Astrocyte of the cerebellum (primary cell): ENCODE measurements around the gene NAT9.
A peak's percentile ranks its signal among the peaks of the same experiment; 100 is the strongest.

ENCODE experiments used
- DNase-seq: peaks from one replicate; pipeline ENCODE4 v3.0.0-alpha.2; 2011; ENCODE audit warnings: low read depth
- H3K4me3 ChIP-seq: 2 replicates; pipeline ENCODE4 v1.5.1; 2011; ENCODE audit warnings: mild to moderate bottlenecking, low read depth, low read length, moderate library complexity
- CTCF ChIP-seq: IDR thresholded peaks from 2 replicates; pipeline ENCODE4 v1.5.1; 2012; ENCODE audit warnings: low read length, low read depth, moderate library complexity, mild to moderate bottlenecking; ENCODE audit errors: missing control alignments
- in situ Hi-C: cut with HindIII; loops from 2 replicates; pipeline ENCODE4 v1.10.0; 2017; ENCODE audit warnings: low sequenced_read_pairs

The NAT9 gene

DNA sequence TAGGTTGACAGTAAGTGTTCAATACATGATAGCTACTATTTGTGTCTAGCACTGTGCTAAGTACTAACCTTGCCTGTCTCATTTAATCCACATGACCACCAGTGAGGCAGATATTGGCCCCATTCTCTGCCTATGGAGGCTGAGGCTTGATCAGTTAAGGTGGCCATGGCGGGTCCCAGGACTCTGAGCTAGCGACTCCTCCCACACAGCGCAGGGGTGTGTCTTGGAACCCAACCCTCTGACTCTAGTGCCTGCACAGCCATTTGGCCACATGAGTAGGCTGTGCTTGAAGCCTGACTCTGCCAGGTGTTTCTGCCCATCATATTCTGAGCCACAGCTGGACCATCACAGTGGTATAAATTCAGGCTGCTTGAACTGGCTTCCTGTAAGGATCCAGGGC, 21.3 kb downstream of the NAT9 start:
- no peak for DNase-seq
- H3K4me3 ChIP-seq, result no peak overlapping the region
- in situ Hi-C loops, result no loop called here
- no peak for TF ChIP-seq CTCF

- DNase-seq, result no peak
- no peak overlapping the region for H3K4me3 ChIP-seq
- TF ChIP-seq CTCF, result no peak
- in situ Hi-C loops, result no loop called here
These were observed 23.2 kb downstream of the NAT9 start for GRCh38 chr17:74752822-74753401.

- no peak overlapping the region for H3K4me3 ChIP-seq
- in situ Hi-C loops, result no loop called here
- TF ChIP-seq CTCF, result no peak
- no peak for DNase-seq
These were observed 23.7 kb downstream of the NAT9 start for GRCh38 chr17:74752415-74752814.

DNA sequence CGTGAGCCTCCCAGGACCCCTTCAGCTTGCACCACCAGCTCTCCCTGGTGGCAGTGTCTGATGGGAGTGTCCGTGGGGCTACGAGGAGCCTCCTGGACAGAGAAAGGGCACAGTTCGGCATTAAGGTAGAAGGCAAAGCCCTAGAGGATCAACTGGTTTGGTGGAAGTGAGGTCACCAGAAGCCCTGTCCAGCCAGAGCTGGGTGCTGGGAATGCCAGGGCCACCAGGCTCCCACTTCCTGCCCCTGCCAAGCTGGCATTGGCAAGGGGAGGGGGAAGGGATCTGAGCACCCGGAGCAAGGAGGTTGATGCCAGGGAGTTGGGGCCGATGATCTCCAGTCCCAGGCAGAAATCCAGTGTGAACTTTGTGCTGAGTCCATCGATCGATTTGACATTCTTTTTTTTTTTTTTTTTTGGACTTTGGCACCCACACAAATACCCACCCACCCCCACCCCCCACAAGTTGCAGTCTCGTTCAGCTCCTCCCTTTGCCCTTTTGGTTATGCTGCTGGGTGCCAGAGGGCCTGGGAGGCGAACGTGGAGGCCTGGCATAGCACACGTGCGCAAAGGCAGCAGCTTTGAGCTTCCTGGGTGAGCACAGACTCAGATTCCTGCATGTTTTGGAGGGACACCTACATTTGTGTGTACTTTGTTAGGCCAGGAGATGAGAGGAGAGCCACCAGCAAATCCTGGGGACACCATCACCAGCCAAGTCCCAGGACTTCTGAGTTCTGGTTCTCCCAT, 25.6 kb downstream of the NAT9 start:
- in situ Hi-C loops, result no loop called here
- no peak for DNase-seq
- H3K4me3 ChIP-seq, result peak overlapping the region; percentile 84
- no peak for TF ChIP-seq CTCF

GRCh38 chr17:74750039-74750326, 26.2 kb downstream of the NAT9 start:
- DNase-seq, result no peak
- peak overlapping the region; percentile 84 for H3K4me3 ChIP-seq
- in situ Hi-C loops, result no loop called here
- TF ChIP-seq CTCF, result no peak

DNA sequence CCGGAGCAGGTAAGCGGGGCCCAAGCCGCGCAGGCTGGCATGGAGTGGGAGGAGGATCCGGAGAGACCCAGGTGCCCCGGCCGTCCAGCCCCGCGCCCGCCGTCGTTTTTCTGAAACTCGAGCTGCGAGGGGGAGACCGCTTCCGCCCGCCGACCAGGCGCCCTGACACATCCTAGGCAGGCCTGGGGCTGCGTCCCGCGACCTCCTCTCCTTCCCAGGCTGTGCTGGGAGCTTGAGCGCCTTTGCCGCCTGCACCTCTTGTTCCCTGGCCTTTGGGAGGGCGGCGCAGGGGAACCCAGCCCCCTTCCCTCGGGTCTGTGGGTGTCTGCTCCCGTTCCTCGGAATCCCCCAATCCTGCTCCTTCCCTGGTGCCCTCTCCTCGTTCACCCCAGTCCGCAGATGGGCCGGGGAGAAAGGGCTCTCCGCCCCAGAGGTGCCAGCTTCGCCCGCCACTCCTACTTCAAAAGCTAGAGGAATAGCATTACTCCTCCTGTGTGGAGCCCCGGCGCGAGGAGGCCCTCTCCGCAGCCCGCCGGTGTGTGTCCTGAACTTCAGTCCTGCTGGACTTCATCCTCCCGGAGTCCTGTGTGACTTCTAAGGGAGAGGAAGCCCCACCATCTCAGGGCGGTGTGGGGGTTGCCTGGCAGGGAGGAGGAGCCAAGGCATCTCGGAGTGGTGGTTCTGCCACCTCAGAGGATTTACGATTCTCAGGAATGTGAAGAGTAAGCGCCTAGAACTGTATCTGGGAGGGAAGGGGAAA, 26.7 kb downstream of the NAT9 start:
- DNase-seq, result no peak
- in situ Hi-C loops, result no loop called here
- TF ChIP-seq CTCF, result no peak
- peak overlapping the region; percentile 84 for H3K4me3 ChIP-seq
